Amygdala (tissue), 56 donors: ENCODE results near the gene RNF187.

Experiments
- DNase-seq, 56 donors: peaks; one replicate each; lab custom pipeline; 2025; lab: John Stamatoyannopoulos, UW

RNF187 gene

GRCh38 chr1:228542376-228542775 lies 55.2 kb downstream of the RNF187 start:
- DNase-seq: no peak

GRCh38 chr1:228542981-228543380 lies 55.8 kb downstream of the RNF187 start:
- DNase-seq: no peak

DNA sequence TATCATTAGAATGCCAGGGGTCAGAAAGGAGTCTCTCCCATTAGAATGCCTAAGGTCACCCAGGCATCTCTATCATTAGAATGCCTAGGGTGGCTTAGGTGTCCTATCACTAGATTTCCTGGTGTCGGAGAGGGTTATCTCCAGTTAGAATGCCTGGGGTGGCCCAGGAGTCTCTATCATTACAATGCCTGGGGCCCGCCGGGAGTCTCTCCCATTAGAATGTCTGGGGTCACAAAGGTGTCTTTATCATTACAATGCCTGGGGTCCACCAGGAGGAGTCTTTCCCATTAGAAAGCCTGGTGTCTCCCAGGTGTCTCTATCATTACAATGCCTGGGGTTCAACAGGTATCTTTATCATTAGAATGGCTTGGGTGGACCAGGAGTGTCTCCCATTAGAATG lies 56.2 kb downstream of the RNF187 start:
- DNase-seq: no peak

DNA sequence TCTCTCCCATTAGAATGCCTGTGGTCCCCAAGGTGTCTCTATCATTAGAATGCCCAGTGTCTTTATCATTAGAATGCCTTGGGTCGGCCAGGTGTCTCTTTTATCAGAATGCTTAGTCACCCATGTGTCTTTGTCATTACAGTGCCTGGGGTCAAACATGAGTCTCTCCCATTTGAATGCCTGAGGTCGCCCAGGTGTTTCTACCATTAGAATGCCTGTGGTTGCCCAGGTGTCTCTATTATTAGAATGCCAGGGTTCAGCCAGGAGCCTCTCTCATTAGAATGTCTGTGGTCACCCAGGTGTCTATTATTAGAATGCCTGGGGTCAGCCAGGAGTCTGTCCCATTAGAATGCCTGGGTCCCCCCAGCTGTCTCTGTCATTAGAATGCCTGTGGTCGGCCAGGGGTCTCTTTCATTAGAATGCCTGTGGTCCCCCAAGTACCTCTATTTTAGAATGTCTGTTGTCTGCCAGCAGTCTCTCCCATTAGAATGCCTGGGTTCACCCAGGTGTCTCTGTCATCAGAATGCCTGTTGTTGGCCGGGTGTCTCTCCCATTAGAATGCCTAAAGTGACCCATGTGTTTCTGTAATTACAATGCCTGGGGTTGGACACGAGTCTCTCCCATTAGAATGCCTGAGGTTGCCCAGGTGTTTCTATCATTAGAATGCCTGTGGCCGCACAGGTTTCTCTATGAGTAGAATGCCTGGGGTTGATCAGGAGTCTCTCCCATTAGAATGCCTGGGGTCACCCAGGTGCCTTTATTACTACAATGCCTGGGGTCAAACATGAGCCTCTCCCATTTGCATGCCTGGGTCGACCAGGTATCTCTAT lies 57.1 kb downstream of the RNF187 start:
- DNase-seq: no peak

DNA sequence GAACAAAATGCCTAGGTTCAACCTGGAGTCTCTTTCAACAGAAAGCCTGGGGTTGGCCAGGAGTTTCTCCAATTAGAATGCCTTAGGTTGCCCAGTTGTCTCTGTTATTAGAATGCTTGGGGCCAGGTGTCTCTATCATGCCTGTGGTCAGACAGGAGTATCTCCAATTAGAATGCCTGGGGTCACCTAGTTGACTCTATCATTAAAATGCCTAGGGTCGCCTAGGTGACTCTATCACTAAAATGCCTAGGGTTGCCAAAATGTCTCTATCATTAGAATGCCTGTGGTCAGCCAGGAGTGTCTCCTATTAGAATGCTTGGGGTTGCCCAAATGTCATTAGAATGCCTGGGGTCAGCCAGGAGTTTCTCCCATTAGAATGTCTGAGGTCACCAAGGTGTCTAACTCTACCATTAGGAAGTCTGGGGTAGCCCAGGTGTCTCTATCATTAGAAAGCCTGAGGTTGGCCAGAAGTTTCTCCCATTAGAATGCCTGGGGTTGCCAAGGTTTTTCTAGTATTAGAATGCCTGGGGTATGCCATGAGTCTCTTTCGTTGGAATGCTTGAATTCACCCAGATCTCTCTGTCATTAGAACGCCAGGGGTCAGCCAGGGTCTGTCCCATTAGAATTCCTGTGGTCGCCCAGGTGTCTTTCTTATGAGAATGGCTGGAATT lies 57.9 kb downstream of the RNF187 start:
- no peak for DNase-seq
